A673 (cell line): ENCODE measurements around the gene BST1.

Experiments used
- CTCF ChIP-seq: fragments of 300-800, 200-600 bp; sonication (generic); conservative IDR thresholded peaks from 2 replicates; pipeline ENCODE4 v1.5.1; 2017; ENCODE audit warnings: low read depth, mild to moderate bottlenecking, antibody characterized with exemption, low read length, moderate library complexity, mixed read lengths
- EZH2 ChIP-seq: fragments of 200-600 bp; sonication (generic); IDR thresholded peaks from 2 replicates; pipeline ENCODE4 v1.6.1; 2017; ENCODE audit warnings: borderline replicate concordance, low read depth, mild to moderate bottlenecking, mixed read lengths, antibody characterized with exemption, low read length; ENCODE audit not compliant: poor library complexity, severe bottlenecking

DNA sequence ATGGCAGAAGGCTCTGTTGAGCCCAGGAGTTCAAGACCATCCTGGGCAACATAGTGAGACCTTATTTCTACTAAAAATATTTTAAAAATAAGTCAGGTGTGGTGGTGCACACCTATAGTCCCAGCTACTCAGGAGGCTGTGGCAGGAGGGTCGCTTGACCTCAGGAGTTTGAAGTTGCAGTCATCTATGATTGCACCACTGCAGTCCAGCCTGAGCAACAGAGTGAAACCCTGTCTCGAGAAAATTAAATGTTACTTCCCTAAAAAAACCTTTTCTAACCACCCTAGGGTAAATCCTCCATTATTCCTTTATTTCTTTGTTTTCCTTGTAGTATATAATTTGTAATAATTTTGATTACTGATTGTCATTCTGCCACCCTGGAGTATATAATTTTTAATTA is 13.3 kb upstream of the BST1 start:
- TF ChIP-seq CTCF (no peak), EZH2 (no peak)
